Activated CD4-positive, alpha-beta T cell treated with anti-CD3 and anti-CD28 coated beads, Interleukin-2, amount 10 ng/mL, durations not matched to agents 24 days and 14 days (primary cell): ENCODE data around the gene MEIKIN. TPM values are rescaled to one million over a fixed set of nuclear protein-coding genes. Genes with fewer than 3 reads are reported as not detected.
"Not testable (repeated sequence)": the region's sequence is repeated elsewhere in the genome, so short reads cannot be mapped to it uniquely, and the experiment has no call there.

Experiments
- DNase-seq: peaks from one replicate; pipeline ENCODE4 v3.0.0; 2022
- H3K27ac Mint-ChIP-seq: one replicate; pipeline ENCODE4 v1.8.0; 2022; ENCODE audit warnings: mild to moderate bottlenecking, mixed read lengths
- H3K27me3 Mint-ChIP-seq: one replicate; pipeline ENCODE4 v1.8.0; 2022; ENCODE audit warnings: mixed read lengths
- H3K36me3 Mint-ChIP-seq: one replicate; pipeline ENCODE4 v1.8.0; 2022; ENCODE audit warnings: low read depth, mild to moderate bottlenecking, mixed read lengths
- H3K4me1 Mint-ChIP-seq: one replicate; pipeline ENCODE4 v1.8.0; 2021; ENCODE audit warnings: mixed read lengths
- H3K4me3 Mint-ChIP-seq: one replicate; pipeline ENCODE4 v1.8.0; 2022; ENCODE audit warnings: mild to moderate bottlenecking, moderate library complexity, mixed read lengths
- H3K9me3 Mint-ChIP-seq: one replicate; pipeline ENCODE4 v1.8.0; 2021; ENCODE audit warnings: mixed read lengths
- intact Hi-C: fragments of 100-400 bp; cut with micrococcal nuclease; formaldehyde crosslinking; loops from one replicate; pipeline ENCODE4 v1.15.1; 2023
- total RNA-seq: library from RNA; stranded (reverse); gene quantifications from 2 replicates; pipeline ENCODE4 v1.2.3, GENCODE V29; 2022

The MEIKIN gene
- total RNA-seq, 1 donor from 2014 or later = not detected

DNA sequence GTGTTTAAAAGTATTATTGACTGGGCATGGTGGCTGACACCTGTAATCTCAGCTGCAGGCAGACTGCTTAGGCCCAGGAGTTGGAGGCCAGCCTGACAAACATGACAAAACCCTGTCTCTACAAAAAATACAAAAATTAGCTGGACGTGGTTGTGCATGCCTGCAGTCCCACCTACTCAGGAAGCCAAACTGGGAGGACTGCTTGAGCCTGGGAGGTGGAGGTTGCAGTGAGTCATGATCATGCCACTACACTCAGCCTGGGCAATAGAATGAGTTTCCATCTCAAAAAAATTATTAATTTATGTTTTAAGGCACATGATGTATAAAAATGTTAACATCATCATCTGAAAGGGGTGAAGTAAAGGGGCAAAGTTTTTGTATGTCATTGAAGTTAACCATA lies 98.9 kb downstream of the MEIKIN start:
- Mint-ChIP-seq H3K4me3 (no peak overlapping the region), H3K27me3 (peaks cover 8% of the 10 kb centered on the region), H3K27ac (no peak overlapping the region), H3K4me1 (no peaks in the 10 kb centered on the region), H3K9me3 (peaks cover 44% of the 10 kb centered on the region), H3K36me3 (peaks cover 12% of the 10 kb centered on the region)
- intact Hi-C loops = no loop called here
- no peak for DNase-seq

DNA sequence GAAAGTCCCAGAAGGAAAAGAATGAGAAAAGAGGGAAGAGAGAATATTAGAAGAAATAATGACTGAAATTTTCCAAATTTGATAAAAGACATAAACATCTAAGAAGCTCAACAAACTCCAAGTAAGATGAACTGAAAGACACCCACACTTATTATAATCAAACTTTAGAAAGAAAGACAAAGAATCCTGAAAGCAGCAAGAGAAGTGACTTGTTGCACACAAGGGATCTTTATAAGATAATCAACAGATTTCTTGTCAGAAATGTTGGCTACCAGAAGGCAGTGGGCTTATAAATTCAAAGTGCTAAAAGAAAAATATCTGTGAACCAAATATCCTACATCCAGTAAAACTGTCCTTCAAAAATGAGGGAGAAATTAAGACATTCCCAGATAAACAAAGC lies 99.6 kb downstream of the MEIKIN start:
- H3K4me1 Mint-ChIP-seq = no peaks in the 10 kb centered on the region

DNA sequence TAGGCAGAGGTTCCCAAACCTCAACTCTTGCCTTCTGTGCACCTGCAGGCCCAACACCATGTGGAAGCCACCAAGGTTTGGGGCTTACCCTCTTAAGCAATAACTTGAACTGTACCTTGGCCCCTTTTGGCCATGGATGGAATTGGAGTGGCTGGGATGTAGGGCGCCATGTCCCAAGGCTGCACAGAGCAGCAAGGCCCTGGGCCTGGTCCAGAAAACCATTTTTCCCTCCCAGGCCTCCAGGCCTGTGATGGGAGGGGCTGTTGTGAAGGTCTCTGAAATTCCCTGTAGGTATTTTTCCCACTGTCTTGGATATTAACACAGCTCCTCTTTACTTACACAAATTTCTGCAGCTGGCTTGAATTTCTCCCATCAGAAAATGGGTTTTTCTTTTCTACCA lies 102.5 kb downstream of the MEIKIN start:
- H3K4me3 Mint-ChIP-seq, DNase-seq, H3K36me3 Mint-ChIP-seq, intact Hi-C loops, H3K27ac Mint-ChIP-seq, H3K4me1 Mint-ChIP-seq: not testable (repeated sequence)
- peaks cover 22% of the 10 kb centered on the region for H3K27me3 Mint-ChIP-seq
- H3K9me3 Mint-ChIP-seq = peaks cover 55% of the 10 kb centered on the region

More for the DNA sequence above, 99.6 kb downstream of the MEIKIN start:
- H3K36me3 Mint-ChIP-seq = peaks cover 12% of the 10 kb centered on the region
- H3K9me3 Mint-ChIP-seq = peaks cover 43% of the 10 kb centered on the region
- peaks cover 8% of the 10 kb centered on the region for H3K27me3 Mint-ChIP-seq
- no peak for DNase-seq
- intact Hi-C loops = no loop called here
- H3K4me3 Mint-ChIP-seq = no peak overlapping the region
- H3K27ac Mint-ChIP-seq = no peak overlapping the region

DNA sequence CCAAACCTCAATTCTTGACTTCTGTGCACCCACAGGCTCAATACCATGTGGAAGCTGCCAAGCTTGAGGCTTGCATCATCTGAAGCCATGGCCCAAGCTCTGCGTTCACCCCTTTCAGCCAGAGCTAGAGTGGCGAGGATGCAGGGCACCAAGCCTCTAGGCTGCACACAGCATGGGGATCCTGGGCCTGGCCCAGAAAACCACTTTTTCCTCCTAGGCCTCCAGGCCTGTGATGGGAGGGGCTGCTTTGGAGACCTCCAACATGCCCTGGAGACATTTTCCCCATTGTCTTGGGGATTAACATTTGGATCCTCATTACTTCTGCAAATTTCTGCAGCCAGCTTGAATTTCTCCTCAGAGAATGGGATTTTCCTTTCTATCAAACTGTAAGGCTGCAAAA lies 112.8 kb downstream of the MEIKIN start:
- DNase-seq, intact Hi-C loops, H3K4me3 Mint-ChIP-seq, H3K4me1 Mint-ChIP-seq, H3K27ac Mint-ChIP-seq, H3K36me3 Mint-ChIP-seq: not testable (repeated sequence)
- Mint-ChIP-seq H3K9me3 (peaks cover 12% of the 10 kb centered on the region), H3K27me3 (peaks cover 13% of the 10 kb centered on the region)

DNA sequence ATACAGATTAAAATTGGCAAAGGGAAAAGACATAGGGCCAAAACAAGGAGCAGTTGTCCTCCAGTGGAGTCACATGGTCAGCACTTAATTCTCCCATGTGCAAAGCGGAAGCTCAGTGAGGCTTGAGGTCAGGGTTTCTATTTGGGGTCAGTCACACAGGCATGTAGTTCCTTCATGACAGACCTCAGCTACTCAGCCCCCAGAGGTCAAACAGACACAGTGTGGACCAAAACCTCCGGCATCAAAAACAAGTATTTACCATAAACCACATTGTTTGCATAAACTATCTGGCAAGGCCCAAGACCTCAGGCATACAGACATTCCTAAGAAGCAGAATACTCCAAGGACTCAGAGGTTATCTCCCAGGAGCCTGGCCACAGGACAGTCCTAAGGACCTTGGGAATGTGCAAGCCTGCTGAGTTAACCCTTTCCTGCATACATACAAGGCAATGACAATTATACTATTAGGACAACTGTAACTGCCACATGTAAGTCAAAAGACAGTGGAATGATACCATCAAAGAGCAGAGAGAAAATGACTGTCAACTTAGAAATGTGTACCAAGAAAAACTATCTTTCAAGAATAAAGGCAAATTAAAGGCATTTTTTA lies 120.0 kb downstream of the MEIKIN start:
- Mint-ChIP-seq H3K4me3 (no peak overlapping the region), H3K27me3 (peaks cover 21% of the 10 kb centered on the region), H3K4me1 (no peaks in the 10 kb centered on the region), H3K36me3 (no peaks in the 10 kb centered on the region), H3K27ac (no peak overlapping the region), H3K9me3 (peaks cover 22% of the 10 kb centered on the region)
- intact Hi-C loops = no loop called here
- peak; percentile 28 for DNase-seq

DNA sequence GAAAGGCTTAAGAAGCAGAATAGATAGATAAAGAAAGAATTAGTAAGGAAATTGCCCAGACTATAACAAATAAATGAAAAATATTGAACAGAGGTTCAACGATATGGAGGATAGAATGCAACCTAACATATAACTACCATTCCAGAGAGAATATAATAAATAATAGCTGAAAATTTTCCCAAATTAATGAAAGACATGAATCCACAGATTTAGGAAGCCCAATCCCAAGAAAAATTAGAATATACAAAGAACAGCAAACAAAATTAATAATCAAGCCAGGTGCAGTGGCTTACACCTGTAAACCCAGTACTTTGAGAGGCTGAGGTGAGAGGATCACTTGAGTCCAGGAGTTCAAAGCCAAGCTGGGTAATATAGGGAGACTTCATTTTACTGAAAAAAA lies 120.8 kb downstream of the MEIKIN start:
- Mint-ChIP-seq H3K9me3 (peaks cover 22% of the 10 kb centered on the region), H3K4me3 (no peak overlapping the region), H3K4me1 (no peaks in the 10 kb centered on the region), H3K27me3 (peaks cover 23% of the 10 kb centered on the region), H3K27ac (no peak overlapping the region), H3K36me3 (no peaks in the 10 kb centered on the region)
- intact Hi-C loops = no loop called here
- no peak for DNase-seq

DNA sequence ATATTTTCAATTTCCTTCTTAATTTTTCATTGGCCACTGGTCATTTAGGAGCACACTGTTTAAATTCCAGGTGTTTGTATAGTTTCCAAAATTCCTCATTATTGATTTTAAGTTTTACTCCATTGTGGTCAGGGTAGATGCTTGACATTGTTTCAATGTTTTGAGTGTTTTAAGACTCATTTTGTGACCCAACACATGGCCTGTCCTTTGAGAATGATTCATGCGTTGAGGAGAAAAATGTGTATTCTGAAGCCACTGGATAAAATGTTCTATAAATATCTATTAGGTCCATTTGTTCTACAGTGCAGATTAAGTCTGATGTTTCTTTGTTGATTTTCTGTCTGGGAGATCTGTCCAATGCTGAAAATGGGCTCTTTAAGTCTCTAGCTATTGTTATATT lies 124.2 kb downstream of the MEIKIN start:
- DNase-seq = no peak
- H3K27me3 Mint-ChIP-seq = peaks cover 28% of the 10 kb centered on the region
- intact Hi-C loops = no loop called here
- peaks cover 14% of the 10 kb centered on the region for H3K9me3 Mint-ChIP-seq
- peaks cover 6% of the 10 kb centered on the region for H3K4me1 Mint-ChIP-seq
- H3K36me3 Mint-ChIP-seq = no peaks in the 10 kb centered on the region
- no peak overlapping the region for H3K27ac Mint-ChIP-seq
- H3K4me3 Mint-ChIP-seq = no peak overlapping the region

DNA sequence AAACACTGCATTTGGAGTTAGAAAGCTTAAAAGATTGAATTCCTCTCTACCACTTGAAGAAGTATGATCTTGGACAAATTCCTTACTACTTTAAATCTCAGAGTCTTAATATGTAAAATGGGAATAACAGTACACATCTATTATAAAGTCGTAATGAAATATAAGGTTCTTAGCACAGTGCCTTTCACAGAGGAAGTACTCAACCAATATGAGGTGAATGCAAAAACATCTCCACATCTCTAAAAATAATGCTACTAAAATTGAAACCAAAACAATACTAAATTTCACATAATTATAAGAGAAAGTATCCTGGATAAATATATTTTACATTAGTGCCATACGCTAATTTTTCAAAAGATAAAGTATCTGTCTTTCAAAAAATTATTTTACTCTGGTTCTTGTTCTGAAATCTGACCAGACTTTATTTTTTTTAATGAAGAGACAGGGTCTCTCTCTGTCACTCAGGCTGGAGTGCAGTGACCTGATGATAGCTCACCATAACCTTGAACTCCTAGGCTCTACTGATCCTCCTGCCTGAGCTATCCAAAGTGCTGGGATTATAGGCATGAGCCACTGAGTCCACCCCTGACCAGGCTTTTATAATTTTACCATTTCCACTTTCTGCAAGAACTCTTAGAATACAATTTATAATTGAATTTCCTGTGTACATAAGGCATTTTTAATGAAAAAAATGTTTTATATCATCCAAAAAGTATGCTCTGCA lies 127.3 kb downstream of the MEIKIN start:
- H3K27me3 Mint-ChIP-seq = peaks cover 29% of the 10 kb centered on the region
- H3K4me3 Mint-ChIP-seq = no peak overlapping the region
- H3K4me1 Mint-ChIP-seq = peaks cover 6% of the 10 kb centered on the region
- no peak for DNase-seq
- intact Hi-C loops = no loop called here
- no peaks in the 10 kb centered on the region for H3K36me3 Mint-ChIP-seq
- H3K27ac Mint-ChIP-seq = no peak overlapping the region
- H3K9me3 Mint-ChIP-seq = peaks cover 7% of the 10 kb centered on the region

DNA sequence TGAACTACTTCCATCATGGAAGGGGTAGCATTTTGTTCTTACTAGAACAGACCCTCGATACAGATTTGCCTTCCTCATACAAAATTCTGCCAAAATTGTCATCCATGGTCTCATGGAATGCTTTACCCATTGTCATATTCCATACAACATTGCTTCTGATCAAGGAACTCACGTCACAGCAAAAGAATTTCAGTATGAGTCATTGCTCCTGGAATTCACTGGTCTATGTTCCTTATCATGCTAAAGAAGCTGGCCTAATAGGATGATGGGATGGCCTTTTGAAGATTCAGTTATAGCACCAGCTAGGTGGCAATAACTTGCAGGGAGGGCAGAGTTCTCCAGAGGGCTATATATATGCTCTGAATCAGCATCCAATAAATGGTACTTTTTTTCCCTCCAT lies 130.5 kb downstream of the MEIKIN start:
- intact Hi-C loops = loop anchor here (5.0 kb wide), 1 partner anchor 247 kb away; the partner anchor contains the start of gene IL3
- H3K36me3 Mint-ChIP-seq = no peaks in the 10 kb centered on the region
- no peak for DNase-seq

DNA sequence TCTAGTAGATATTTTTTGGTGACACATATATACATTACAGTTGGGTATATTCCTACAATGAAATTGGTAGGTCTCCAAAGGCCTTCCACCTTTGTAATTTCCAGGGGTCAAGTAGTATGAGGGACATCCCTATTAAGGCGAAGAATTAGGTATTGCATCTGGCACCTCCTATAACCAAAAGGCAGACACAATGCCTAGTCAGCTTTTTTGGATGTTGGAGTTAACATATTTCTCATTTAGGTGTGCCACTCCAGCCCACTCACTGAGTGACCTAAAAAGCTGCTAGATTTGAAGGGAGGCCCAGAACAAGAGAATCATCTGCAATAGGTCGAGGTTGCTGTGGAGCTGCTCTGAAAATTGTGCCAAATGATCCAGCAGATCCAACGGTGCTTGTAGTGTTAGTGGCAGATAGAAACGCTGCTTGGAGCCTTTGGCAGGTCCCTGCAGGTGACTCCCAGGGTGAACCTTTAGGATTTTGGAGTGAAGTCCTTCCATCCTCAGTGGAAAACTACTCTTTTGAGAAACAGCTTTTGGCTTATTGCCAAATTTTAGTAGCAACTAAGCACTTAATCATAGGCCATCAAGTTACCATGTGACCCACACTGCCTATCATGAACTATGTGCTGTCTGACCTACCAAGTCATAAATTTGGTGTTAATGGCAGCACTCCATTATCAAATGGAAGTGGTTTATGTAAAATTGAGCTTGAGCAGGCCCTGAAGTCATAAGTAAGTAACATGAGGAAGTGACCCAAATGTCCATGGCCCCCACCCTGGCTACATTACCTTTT lies 132.9 kb downstream of the MEIKIN start:
- Mint-ChIP-seq H3K27me3 (peaks cover 12% of the 10 kb centered on the region), H3K27ac (no peak overlapping the region), H3K4me1 (peaks cover 1% of the 10 kb centered on the region), H3K4me3 (no peak overlapping the region), H3K36me3 (no peaks in the 10 kb centered on the region), H3K9me3 (no peaks in the 10 kb centered on the region)
- DNase-seq = no peak
- intact Hi-C loops = loop anchor here (5.0 kb wide), 1 partner anchor 250 kb away; the partner anchor contains the start of gene IL3

More for the DNA sequence above, 130.5 kb downstream of the MEIKIN start:
- H3K9me3 Mint-ChIP-seq = no peaks in the 10 kb centered on the region
- H3K27ac Mint-ChIP-seq = no peak overlapping the region
- H3K4me3 Mint-ChIP-seq = no peak overlapping the region
- H3K27me3 Mint-ChIP-seq = peaks cover 10% of the 10 kb centered on the region
- peaks cover 6% of the 10 kb centered on the region for H3K4me1 Mint-ChIP-seq

DNA sequence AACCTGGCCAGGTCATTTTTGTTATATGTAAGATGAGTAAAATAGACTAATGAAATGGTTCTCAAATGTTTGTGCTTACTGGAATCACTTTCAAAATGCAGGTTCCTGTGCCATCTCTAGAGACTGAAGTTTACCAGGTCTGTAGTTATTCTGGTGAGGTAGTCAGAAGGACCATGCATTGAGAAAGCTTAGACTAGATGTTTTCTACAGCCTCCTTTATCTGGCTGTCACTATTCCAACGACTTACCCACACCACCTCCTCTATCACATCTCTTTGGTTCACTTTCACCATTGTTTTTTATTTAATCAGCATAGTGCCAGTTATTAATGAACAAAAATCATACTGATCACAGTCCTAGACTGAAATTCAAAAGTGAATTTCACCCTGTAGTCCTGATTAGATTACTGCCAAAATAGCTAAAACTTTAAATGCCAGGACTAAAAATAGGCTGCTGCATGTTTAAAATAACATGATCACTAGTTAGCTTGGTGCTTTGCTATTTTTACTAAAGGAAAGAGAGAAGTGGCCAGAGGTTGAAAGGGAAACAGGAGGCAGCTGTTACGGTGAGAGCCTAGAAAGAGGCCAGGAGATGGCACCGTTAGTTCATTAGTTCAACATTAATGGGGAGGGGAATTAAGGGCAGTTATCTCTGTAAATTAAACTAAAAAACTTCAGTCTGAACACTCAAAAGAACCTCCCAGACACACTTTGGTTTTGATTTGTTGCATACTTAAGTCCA lies 134.8 kb downstream of the MEIKIN start:
- Mint-ChIP-seq H3K4me3 (no peak overlapping the region), H3K9me3 (no peaks in the 10 kb centered on the region), H3K36me3 (no peaks in the 10 kb centered on the region), H3K27ac (no peak overlapping the region), H3K4me1 (no peaks in the 10 kb centered on the region), H3K27me3 (peaks cover 17% of the 10 kb centered on the region)
- intact Hi-C loops = loop anchor here (1.0 to 5.0 kb wide), 2 partner anchors 198 to 252 kb away; partner anchors contain the start of gene IL3
- DNase-seq = peak; percentile 65

DNA sequence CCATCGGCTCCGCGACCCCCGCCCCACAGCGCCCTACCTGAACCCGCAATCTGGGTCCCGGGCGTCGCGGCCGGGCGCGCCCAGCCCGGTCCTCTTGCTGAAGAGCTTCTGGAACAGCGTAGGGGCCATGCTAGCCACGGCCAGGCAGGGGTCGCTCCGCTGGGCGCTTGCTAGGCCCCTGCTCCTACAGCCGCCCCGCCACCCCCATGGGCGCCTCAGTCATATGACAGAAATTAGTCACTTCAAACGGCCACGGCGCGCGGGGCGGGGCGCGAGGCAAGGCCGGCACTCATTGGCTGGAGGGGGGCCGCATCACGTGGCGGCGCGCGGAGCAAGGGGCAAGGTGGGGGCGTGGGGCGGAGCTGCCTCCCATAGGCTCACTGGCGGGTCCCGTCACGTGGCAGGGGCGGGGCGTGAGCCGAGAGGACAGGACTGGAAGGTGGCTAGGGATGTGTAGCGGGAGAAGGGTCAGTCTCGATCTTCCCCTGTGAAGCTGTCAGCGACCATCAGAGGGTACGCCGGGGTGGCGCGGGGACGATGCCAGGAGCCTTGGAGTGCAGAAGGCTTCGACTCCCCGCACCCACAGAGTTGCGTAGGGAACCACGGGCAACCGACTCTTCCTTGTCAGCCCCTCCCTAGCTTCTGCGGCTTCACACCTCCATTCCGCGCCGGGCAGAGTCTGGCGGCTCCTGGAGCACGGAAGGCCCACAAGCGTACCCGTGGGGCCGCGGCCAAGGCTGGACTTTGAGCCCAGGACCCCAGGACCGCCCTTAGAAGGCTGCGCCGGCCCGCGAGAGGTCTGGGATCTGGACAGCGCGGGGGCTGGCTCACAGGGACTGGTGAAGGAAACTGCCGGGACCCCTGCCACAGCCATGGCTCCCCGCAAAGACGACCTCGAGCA lies 148.4 kb downstream of the MEIKIN start, which contains the start of gene FNIP1:
TSS of gene FNIP1 (minus strand) at position 225 of the 901 bp plus-strand sequence. CDS start at position 129, 96 bp downstream.
- intact Hi-C loops = loop anchor here (1.0 to 5.0 kb wide), 7 partner anchors 50 to 1070 kb away; partner anchors contain the start of genes CDC42SE2, GDF9, RAPGEF6 and UQCRQ
- H3K9me3 Mint-ChIP-seq = no peaks in the 10 kb centered on the region
- peaks cover 30% of the 10 kb centered on the region for H3K4me1 Mint-ChIP-seq
- DNase-seq = peak; percentile 100
- H3K36me3 Mint-ChIP-seq = peaks cover 25% of the 10 kb centered on the region
- H3K27ac Mint-ChIP-seq = peak within 1 kb of the TSS; percentile 95
- H3K4me3 Mint-ChIP-seq = peak within 1 kb of the TSS; percentile 99
- H3K27me3 Mint-ChIP-seq = peaks cover 8% of the 10 kb centered on the region
